ENCODE results near the gene TRIM71. TPM values are rescaled to one million over a fixed set of nuclear protein-coding genes. Genes with fewer than 3 reads are reported as not detected.

Gene TRIM71
- polyA plus RNA-seq, 3 donors = 0.02 to 0.33 (median 0.06) TPM

GRCh38 chr3:32825601-32826375, 8.0 kb downstream of the TRIM71 start:
- Histone ChIP-seq H3K4me3 (replicated peaks in 1 of 3; ENCODE audit: low read depth in 2 of 3, low read length in 3 of 3) (no peak overlapping the region), H3K9ac (ENCODE audit: insufficient read depth, low read length, poor library complexity, severe bottlenecking) (no peak overlapping the region), H3K9me3 (replicated peaks in 1 of 2; ENCODE audit: control insufficient read depth in 1 of 2, insufficient read depth in 1 of 2, low read length in 2 of 2) (no peaks in the 10 kb centered on the region), H4K20me1 (ENCODE audit: insufficient read depth, low read length) (no peaks in the 10 kb centered on the region), H3K27me3 (ENCODE audit: control insufficient read depth in 2 of 2, insufficient read depth in 2 of 2, low read length in 2 of 2) (no peaks in the 10 kb centered on the region), H3K27ac (ENCODE audit: low read depth in 1 of 2, low read length in 2 of 2) (no peak overlapping the region), H3K4me1 (ENCODE audit: control insufficient read depth in 1 of 2, insufficient read depth in 2 of 2, low read length in 2 of 2) (peaks cover 13 to 16% of the 10 kb centered on the region in 2 donors), H3K36me3 (replicated peaks in 1 of 2; ENCODE audit: control insufficient read depth in 1 of 2, insufficient read depth in 2 of 2, low read length in 2 of 2) (no peaks in the 10 kb centered on the region), H2AFZ (ENCODE audit: insufficient read depth, low read depth, low read length, poor library complexity, severe bottlenecking) (no peak overlapping the region), H3K4me2 (replicated peaks; ENCODE audit: extremely low read depth, low read length, poor library complexity, severe bottlenecking) (no peak overlapping the region), H3K79me2 (ENCODE audit: insufficient read depth, low read length) (no peaks in the 10 kb centered on the region)
- Mint-ChIP-seq H3K4me1 (peaks cover 13% of the 10 kb centered on the region), H3K27ac (no peak overlapping the region), H3K27me3 (ENCODE audit: low read depth in 3 of 3) (peaks cover 0 to 10% (median 4%) of the 10 kb centered on the region in 3 donors), H3K36me3 (peaks cover 1 to 6% of the 10 kb centered on the region in 2 donors), H3K9me3 (peaks cover 0 to 3% (median 0%) of the 10 kb centered on the region in 7 donors), H3K4me3 (no peak overlapping the region)
- 100% methylated on average over 2 of the region's 12 CpGs for WGBS (ENCODE audit: insufficient coverage)
- no peak for DNase-seq
- intact Hi-C loops (cut with micrococcal nuclease) = no loop called here
- TF ChIP-seq CTCF (IDR thresholded peaks at IDR 0.05) = no peak

GRCh38 chr3:32831062-32831461, 13.3 kb downstream of the TRIM71 start:
- H3K9me3 ChIP-seq (replicated peaks in 1 of 2; ENCODE audit: control insufficient read depth in 1 of 2, insufficient read depth in 1 of 2, low read length in 2 of 2) = no peaks in the 10 kb centered on the region
- no peak overlapping the region for H2AFZ ChIP-seq (ENCODE audit: insufficient read depth, low read depth, low read length, poor library complexity, severe bottlenecking)
- no peaks in the 10 kb centered on the region for H3K9me3 Mint-ChIP-seq
- peaks cover 11% of the 10 kb centered on the region for H3K4me1 Mint-ChIP-seq
- H3K36me3 Mint-ChIP-seq = peaks cover 0 to 3% of the 10 kb centered on the region in 2 donors
- H3K27ac ChIP-seq (ENCODE audit: low read depth in 1 of 2, low read length in 2 of 2) = no peak overlapping the region
- H3K4me1 ChIP-seq (ENCODE audit: control insufficient read depth in 1 of 2, insufficient read depth in 2 of 2, low read length in 2 of 2) = peaks cover 13 to 16% of the 10 kb centered on the region in 2 donors
- peaks cover 0 to 1% (median 0%) of the 10 kb centered on the region in 3 donors for H3K27me3 Mint-ChIP-seq (ENCODE audit: low read depth in 3 of 3)
- no peak overlapping the region for H3K4me3 ChIP-seq (replicated peaks in 1 of 3; ENCODE audit: low read depth in 2 of 3, low read length in 3 of 3)
- no peak overlapping the region for H3K27ac Mint-ChIP-seq
- no CpG with 5 or more reads among the region's 4 CpGs for WGBS (ENCODE audit: insufficient coverage)
- H3K9ac ChIP-seq (ENCODE audit: insufficient read depth, low read length, poor library complexity, severe bottlenecking) = no peak overlapping the region
- H3K36me3 ChIP-seq (replicated peaks in 1 of 2; ENCODE audit: control insufficient read depth in 1 of 2, insufficient read depth in 2 of 2, low read length in 2 of 2) = no peaks in the 10 kb centered on the region
- intact Hi-C loops (cut with micrococcal nuclease) = no loop called here
- no peaks in the 10 kb centered on the region for H4K20me1 ChIP-seq (ENCODE audit: insufficient read depth, low read length)
- H3K4me2 ChIP-seq (replicated peaks; ENCODE audit: extremely low read depth, low read length, poor library complexity, severe bottlenecking) = no peak overlapping the region
- no peak for DNase-seq
- no peaks in the 10 kb centered on the region for H3K79me2 ChIP-seq (ENCODE audit: insufficient read depth, low read length)
- no peaks in the 10 kb centered on the region for H3K27me3 ChIP-seq (ENCODE audit: control insufficient read depth in 2 of 2, insufficient read depth in 2 of 2, low read length in 2 of 2)
- TF ChIP-seq CTCF (IDR thresholded peaks at IDR 0.05) = no peak
- no peak overlapping the region for H3K4me3 Mint-ChIP-seq

Data from CD14-positive monocyte (primary cell).